Ascending aorta (tissue), 2 donors: ENCODE measurements around the gene SMAP1. TPM values are rescaled to one million over a fixed set of nuclear protein-coding genes. Genes with fewer than 3 reads are reported as not detected.
"Not testable (repeated sequence)": the region's sequence is repeated elsewhere in the genome, so short reads cannot be mapped to it uniquely, and the experiment has no call there.

Source experiments
- DNase-seq, 2 donors: peaks; one replicate each; pipeline ENCODE4 v3.0.0-alpha.2; 2019; ENCODE audit warnings: low spot score in 2 of 2
- H3K27ac ChIP-seq, 2 donors: fragments of 200-600 bp; sonication (generic); one replicate each; pipeline ENCODE4 v1.5.1; 2016 to 2017; ENCODE audit warnings: mild to moderate bottlenecking in 1 of 2
- H3K27me3 ChIP-seq: fragments of 200-600 bp; sonication (generic); one replicate; pipeline ENCODE4 v1.5.1; 2017
- H3K36me3 ChIP-seq, 2 donors: fragments of 200-600 bp; sonication (generic); one replicate each; pipeline ENCODE4 v1.5.1; 2016
- H3K4me1 ChIP-seq, 2 donors: fragments of 200-600 bp; sonication (generic); one replicate each; pipeline ENCODE4 v1.5.1; 2016 to 2017; ENCODE audit warnings: mild to moderate bottlenecking in 1 of 2
- H3K4me3 ChIP-seq, 2 donors: fragments of 200-600 bp; sonication (generic); one replicate each; pipeline ENCODE4 v1.5.1; 2016 to 2017; ENCODE audit warnings: mild to moderate bottlenecking in 1 of 2
- H3K9me3 ChIP-seq, 2 donors: fragments of 200-600 bp; sonication (generic); one replicate each; pipeline ENCODE4 v1.5.1; 2016
- intact Hi-C: fragments of 100-400 bp; cut with DNase I; formaldehyde crosslinking; loops from one replicate; pipeline ENCODE4 v1.15.1; 2023
- total RNA-seq: library from RNA; depleted of rRNA; stranded (reverse); fragments of >200 nt; gene quantifications from one replicate; pipeline ENCODE4 v1.1.0, GENCODE V29; 2016
- TF ChIP-seq, protein P1 (sequence below), 3 experiments: fragments of 200-600 bp in 2 of 3; fragments of 450-650 bp in 1 of 3; sonication (generic) in 2 of 3; IDR thresholded peaks; one replicate each; pipeline ENCODE4 v1.5.1; 2016 to 2019; ENCODE audit warnings: antibody characterized with exemption in 3 of 3, mild to moderate bottlenecking in 1 of 3, moderate library complexity in 1 of 3

The SMAP1 gene
- total RNA-seq, 1 donor from 2014 or later, result 13.2 TPM

DNA sequence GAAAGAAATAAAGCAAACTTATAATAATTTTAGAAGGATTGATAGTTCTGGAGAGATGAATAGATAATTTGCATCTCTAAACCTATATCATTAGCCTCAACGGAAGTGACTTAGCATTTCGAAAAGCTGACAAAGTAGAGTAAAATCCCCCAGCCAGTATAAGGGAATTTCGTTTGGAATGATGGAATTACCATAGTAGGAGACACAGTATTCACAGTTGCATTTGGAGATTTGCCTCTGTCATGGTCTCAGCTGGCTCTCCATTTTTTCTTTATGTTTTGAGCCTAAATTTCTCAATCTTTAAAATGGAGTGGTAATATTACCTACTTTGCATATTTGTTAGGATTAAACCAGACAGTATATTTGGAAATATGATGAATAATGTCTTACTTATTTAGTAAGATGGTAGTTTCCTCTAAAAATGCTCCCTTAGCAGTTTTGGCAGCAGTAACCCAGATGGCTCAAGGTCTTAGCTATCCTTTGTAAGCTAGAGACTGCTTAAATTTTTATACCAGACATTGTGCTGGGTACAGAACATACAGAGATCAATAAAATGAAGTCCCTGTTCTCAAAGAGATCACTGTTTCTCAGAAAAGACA lies 58.2 kb downstream of the SMAP1 start:
- TF ChIP-seq, protein P1, sequence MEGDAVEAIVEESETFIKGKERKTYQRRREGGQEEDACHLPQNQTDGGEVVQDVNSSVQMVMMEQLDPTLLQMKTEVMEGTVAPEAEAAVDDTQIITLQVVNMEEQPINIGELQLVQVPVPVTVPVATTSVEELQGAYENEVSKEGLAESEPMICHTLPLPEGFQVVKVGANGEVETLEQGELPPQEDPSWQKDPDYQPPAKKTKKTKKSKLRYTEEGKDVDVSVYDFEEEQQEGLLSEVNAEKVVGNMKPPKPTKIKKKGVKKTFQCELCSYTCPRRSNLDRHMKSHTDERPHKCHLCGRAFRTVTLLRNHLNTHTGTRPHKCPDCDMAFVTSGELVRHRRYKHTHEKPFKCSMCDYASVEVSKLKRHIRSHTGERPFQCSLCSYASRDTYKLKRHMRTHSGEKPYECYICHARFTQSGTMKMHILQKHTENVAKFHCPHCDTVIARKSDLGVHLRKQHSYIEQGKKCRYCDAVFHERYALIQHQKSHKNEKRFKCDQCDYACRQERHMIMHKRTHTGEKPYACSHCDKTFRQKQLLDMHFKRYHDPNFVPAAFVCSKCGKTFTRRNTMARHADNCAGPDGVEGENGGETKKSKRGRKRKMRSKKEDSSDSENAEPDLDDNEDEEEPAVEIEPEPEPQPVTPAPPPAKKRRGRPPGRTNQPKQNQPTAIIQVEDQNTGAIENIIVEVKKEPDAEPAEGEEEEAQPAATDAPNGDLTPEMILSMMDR (IDR thresholded peaks at IDR 0.05), result no peak
- H3K4me1 ChIP-seq, result no peaks in the 10 kb centered on the region
- no peaks in the 10 kb centered on the region for H3K36me3 ChIP-seq
- no peaks in the 10 kb centered on the region for H3K9me3 ChIP-seq
- intact Hi-C loops, result no loop called here
- H3K4me3 ChIP-seq, result no peak overlapping the region
- no peak for DNase-seq
- no peaks in the 10 kb centered on the region for H3K27me3 ChIP-seq
- no peak overlapping the region for H3K27ac ChIP-seq

DNA sequence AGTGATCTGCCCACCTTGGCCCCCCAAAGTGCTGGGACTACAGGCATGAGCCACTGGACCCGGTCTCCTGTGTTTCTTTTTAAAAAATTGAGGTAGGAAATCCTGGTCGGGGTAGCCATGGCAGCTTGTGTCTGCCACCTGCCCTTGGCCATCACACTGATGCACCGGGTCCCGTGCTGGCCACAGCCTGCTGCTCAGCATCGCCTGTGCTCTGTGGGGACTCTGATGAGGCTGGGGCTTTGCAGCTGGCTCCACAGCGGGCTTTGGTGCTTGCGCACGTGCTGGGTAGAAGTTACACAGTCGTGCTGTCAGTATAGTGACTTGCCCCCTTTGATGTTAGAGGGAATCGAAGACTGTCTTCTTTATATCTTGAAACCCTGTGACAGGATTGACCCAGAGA lies 66.7 kb downstream of the SMAP1 start:
- H3K9me3 ChIP-seq, result no peaks in the 10 kb centered on the region
- no peak overlapping the region for H3K4me3 ChIP-seq
- no peaks in the 10 kb centered on the region for H3K27me3 ChIP-seq
- DNase-seq, result no peak
- H3K36me3 ChIP-seq, result peaks cover 8 to 13% of the 10 kb centered on the region in 2 donors
- no peak overlapping the region for H3K27ac ChIP-seq
- TF ChIP-seq, protein P1 (IDR thresholded peaks at IDR 0.05), result no peak
- H3K4me1 ChIP-seq, result no peaks in the 10 kb centered on the region
- intact Hi-C loops, result no loop called here

GRCh38 chr6:70734979-70735378 lies 67.3 kb downstream of the SMAP1 start:
- Histone ChIP-seq H3K4me3 (no peak overlapping the region), H3K27ac (no peak overlapping the region), H3K4me1 (no peaks in the 10 kb centered on the region), H3K27me3 (no peaks in the 10 kb centered on the region), H3K36me3 (peaks cover 8 to 13% of the 10 kb centered on the region in 2 donors), H3K9me3 (no peaks in the 10 kb centered on the region)
- TF ChIP-seq, protein P1 (IDR thresholded peaks at IDR 0.05), result no peak
- no peak for DNase-seq
- intact Hi-C loops, result no loop called here

DNA sequence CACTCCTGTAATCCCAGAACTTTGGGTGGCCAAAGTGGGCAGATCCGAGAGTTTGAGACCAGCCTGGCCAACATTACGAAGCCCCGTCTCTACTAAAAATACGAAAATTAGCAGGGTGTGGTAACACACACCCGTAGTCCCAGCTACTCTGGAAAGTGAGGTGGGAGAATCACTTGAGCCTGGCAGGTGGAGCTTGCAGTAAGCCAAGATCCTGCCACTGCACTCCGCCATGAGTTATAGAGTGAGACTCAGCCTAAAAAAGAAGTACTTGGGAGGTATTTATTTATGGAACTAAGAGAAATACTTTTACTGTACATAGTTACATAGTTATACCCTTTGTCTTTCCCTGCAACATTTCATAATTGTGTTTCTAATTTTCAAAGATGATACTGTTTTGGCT lies 67.8 kb downstream of the SMAP1 start:
- H3K9me3 ChIP-seq, result no peaks in the 10 kb centered on the region
- H3K27ac ChIP-seq, result no peak overlapping the region
- no peaks in the 10 kb centered on the region for H3K4me1 ChIP-seq
- H3K4me3 ChIP-seq, result no peak overlapping the region
- DNase-seq, result no peak
- TF ChIP-seq, protein P1 (IDR thresholded peaks at IDR 0.05), result no peak
- intact Hi-C loops, result no loop called here
- H3K36me3 ChIP-seq, result peaks cover 8 to 13% of the 10 kb centered on the region in 2 donors
- no peaks in the 10 kb centered on the region for H3K27me3 ChIP-seq

DNA sequence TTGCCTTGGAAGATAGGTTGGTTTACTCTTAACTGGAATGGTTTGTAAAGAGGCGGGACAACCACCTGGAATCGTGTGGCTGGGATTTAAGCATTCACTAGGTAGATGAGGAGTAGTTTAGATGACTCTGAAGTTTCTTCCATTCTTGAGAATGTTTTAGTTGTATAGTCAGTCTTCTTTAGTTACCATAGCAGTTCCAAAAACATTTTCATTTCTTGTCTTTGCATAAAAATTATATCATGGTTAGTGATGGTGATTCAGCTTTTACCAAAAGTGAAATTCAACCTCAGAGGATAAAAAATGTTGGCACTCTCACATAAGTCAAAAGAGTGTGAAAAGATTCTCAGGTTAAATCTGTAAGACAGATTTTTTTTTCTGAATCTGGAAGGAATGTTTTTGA lies 70.3 kb downstream of the SMAP1 start:
- Histone ChIP-seq H3K36me3 (peaks cover 8 to 19% of the 10 kb centered on the region in 2 donors), H3K27me3 (no peaks in the 10 kb centered on the region), H3K27ac (no peak overlapping the region), H3K4me1 (no peaks in the 10 kb centered on the region), H3K4me3 (no peak overlapping the region), H3K9me3 (no peaks in the 10 kb centered on the region)
- DNase-seq, result no peak
- TF ChIP-seq, protein P1 (IDR thresholded peaks at IDR 0.05), result no peak
- intact Hi-C loops, result no loop called here

DNA sequence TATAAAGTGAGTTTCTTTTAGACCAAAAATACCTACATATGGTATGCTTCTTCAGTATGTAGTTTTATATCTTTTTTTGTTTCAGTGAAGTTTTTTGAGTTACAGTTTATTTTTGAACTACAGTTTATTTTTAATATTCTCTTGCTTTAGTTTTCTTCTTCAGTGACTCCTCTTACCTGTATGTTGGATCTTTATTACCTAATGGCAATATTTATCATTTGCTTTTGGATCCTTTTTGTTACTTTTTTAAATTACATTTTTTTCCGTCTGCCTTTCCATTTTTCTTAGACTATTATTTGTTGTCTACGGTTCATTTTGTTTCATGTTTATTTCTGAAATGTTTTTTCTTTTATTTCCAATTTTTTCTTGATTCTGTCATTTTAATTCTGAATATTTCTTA lies 71.9 kb downstream of the SMAP1 start:
- H3K9me3 ChIP-seq, result no peaks in the 10 kb centered on the region
- no peak overlapping the region for H3K4me3 ChIP-seq
- intact Hi-C loops, result no loop called here
- TF ChIP-seq, protein P1 (IDR thresholded peaks at IDR 0.05), result no peak
- no peaks in the 10 kb centered on the region for H3K27me3 ChIP-seq
- DNase-seq, result no peak
- no peaks in the 10 kb centered on the region for H3K4me1 ChIP-seq
- H3K36me3 ChIP-seq, result peaks cover 3 to 9% of the 10 kb centered on the region in 2 donors
- H3K27ac ChIP-seq, result no peak overlapping the region

DNA sequence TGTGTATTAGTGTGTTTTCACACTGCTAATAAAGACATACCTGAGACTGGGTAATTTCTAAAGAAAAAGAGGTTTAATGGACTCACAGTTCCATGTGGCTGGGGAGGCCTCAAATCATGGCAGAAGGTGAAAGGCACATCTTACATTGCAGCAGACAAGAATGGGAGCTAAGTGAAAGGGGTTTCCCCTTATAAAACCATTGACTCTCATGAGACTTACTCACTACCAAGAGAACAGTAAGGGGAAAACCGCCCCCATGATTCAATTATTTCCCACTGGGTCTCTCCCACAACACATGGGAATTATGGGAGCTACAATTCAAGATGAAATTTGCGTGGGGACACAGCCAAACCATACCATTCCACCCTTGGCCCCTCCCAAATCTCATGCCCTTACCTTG lies 73.1 kb downstream of the SMAP1 start:
- H3K36me3 ChIP-seq, intact Hi-C loops: not testable (repeated sequence)

DNA sequence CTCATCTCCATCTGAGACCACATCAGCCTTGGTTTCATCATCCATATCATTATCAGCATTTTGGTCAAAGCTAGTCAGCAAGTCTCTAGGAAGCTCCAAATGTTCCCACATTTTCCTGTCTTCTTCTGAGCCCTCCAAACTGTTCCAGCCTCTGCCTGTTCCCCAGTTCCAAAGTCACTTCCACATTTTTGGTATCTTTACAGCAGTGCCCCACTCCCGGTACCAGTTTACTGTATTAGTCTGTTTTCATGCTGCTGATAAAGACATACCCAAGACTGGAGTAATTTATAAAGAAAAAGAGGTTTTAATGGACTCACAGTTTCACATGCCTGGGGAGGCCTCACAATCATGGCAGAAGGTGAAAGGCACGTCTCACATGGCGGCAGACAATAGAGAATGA lies 74.8 kb downstream of the SMAP1 start:
- H3K27ac ChIP-seq, H3K4me1 ChIP-seq, H3K36me3 ChIP-seq, H3K4me3 ChIP-seq, H3K27me3 ChIP-seq, DNase-seq, intact Hi-C loops, H3K9me3 ChIP-seq: not testable (repeated sequence)

More for the DNA sequence above, 73.1 kb downstream of the SMAP1 start:
- not testable (repeated sequence) for H3K4me1 ChIP-seq, H3K4me3 ChIP-seq, H3K27ac ChIP-seq, DNase-seq, H3K27me3 ChIP-seq, H3K9me3 ChIP-seq
